Esophagus muscularis mucosa (tissue), 4 donors: ENCODE measurements around the gene ADAMTS17. TPM values are rescaled to one million over a fixed set of nuclear protein-coding genes. Genes with fewer than 3 reads are reported as not detected.
A peak's percentile ranks its signal among the peaks of the same experiment; 100 is the strongest.

Experiments used
- DNase-seq: peaks from one replicate; pipeline ENCODE4 v3.0.0-alpha.2; 2017; ENCODE audit errors: extremely low spot score
- H3K27ac ChIP-seq, 4 donors: fragments of 200-600 bp; sonication (generic); replicated peaks in 1 of 4; 1 replicate in 3 of 4; 2 replicates in 1 of 4; pipeline ENCODE4 v1.5.1; 2016 to 2019; ENCODE audit warnings: mild to moderate bottlenecking in 1 of 4
- H3K27me3 ChIP-seq, 4 donors: fragments of 200-600 bp; sonication (generic); one replicate each; pipeline versions ENCODE4 v1.5.1 to v1.6.0; 2016 to 2019
- H3K36me3 ChIP-seq, 4 donors: fragments of 200-600 bp; sonication (generic); one replicate each; pipeline ENCODE4 v1.5.1; 2016 to 2019
- H3K4me1 ChIP-seq, 4 donors: fragments of 200-600 bp; sonication (generic); one replicate each; pipeline ENCODE4 v1.5.1; 2016 to 2019
- H3K4me3 ChIP-seq, 4 donors: fragments of 200-600 bp; sonication (generic); 1 replicate in 2 of 4; 2 replicates in 2 of 4; pipeline ENCODE4 v1.5.1; 2016 to 2019; ENCODE audit warnings: mild to moderate bottlenecking in 4 of 4, moderate library complexity in 1 of 4
- H3K9me3 ChIP-seq, 4 donors: fragments of 200-600 bp; sonication (generic); 1 replicate in 3 of 4; 2 replicates in 1 of 4; pipeline ENCODE4 v1.5.1; 2016 to 2019
- CTCF ChIP-seq, 3 experiments: fragments of 200-600 bp in 2 of 3; fragments of 450-650 bp in 1 of 3; sonication (generic) in 2 of 3; IDR thresholded peaks; one replicate each; pipeline ENCODE4 v1.5.1; 2017 to 2019; ENCODE audit warnings: antibody characterized with exemption in 3 of 3, mild to moderate bottlenecking in 2 of 3, moderate library complexity in 1 of 3
- EP300 ChIP-seq: sonication (generic); formaldehyde crosslinking; IDR thresholded peaks from one replicate; pipeline ENCODE4 v1.6.1; 2017; ENCODE audit warnings: antibody characterized with exemption
- POLR2A ChIP-seq: fragments of 450-650 bp; IDR thresholded peaks from one replicate; pipeline ENCODE4 v1.6.1; 2017; ENCODE audit warnings: antibody characterized with exemption, moderate library complexity, mild to moderate bottlenecking, low read depth
- POLR2AphosphoS5 ChIP-seq, 2 donors: sonication (generic); formaldehyde crosslinking; IDR thresholded peaks; one replicate each; pipeline ENCODE4 v1.6.1; 2017; ENCODE audit warnings: antibody characterized with exemption in 2 of 2
- WGBS: methylation state at CpG from one replicate; pipeline ENCODE4 v1.1.5; 2018; 5-methylcytosine and 5-hydroxymethylcytosine counted together
- intact Hi-C: fragments of 100-400 bp; cut with DNase I; formaldehyde crosslinking; loops from one replicate; pipeline ENCODE4 v1.15.1; 2023
- total RNA-seq, 4 donors: library from RNA; depleted of rRNA; stranded (reverse); fragments of >200 nt; gene quantifications; one replicate each; pipeline versions ENCODE4 v1.1.0 to v1.2.1, GENCODE V29; 2016

The ADAMTS17 gene
- total RNA-seq, 4 donors from 2014 or later = 5.3 to 12.0 (median 6.6) TPM

GRCh38 chr15:100169615-100170290, 172.0 kb downstream of the ADAMTS17 start:
- intact Hi-C loops = no loop called here
- no peaks in the 10 kb centered on the region for H3K27me3 ChIP-seq
- H3K4me1 ChIP-seq = peaks cover 19 to 68% (median 61%) of the 10 kb centered on the region in 4 donors
- H3K4me3 ChIP-seq = no peak overlapping the region
- no peaks in the 10 kb centered on the region for H3K36me3 ChIP-seq
- H3K27ac ChIP-seq = peak overlapping the region; percentile 15 to 81 (median 30)
- no peak for DNase-seq
- peaks cover 0 to 26% (median 16%) of the 10 kb centered on the region in 4 donors for H3K9me3 ChIP-seq
- WGBS = 91% methylated on average over 20 of the region's 20 CpGs
- no peak for TF ChIP-seq POLR2AphosphoS5 (IDR thresholded peaks at IDR 0.05)
- TF ChIP-seq CTCF (IDR thresholded peaks at IDR 0.05) = no peak
- TF ChIP-seq POLR2A = no peak
- TF ChIP-seq EP300 = no peak

GRCh38 chr15:100168787-100169186, 173.0 kb downstream of the ADAMTS17 start:
- no peak for DNase-seq
- TF ChIP-seq POLR2A (no peak), POLR2AphosphoS5 (IDR thresholded peaks at IDR 0.05) (no peak), CTCF (IDR thresholded peaks at IDR 0.05) (no peak), EP300 (no peak)
- intact Hi-C loops = no loop called here
- no peaks in the 10 kb centered on the region for H3K27me3 ChIP-seq
- H3K4me3 ChIP-seq = no peak overlapping the region
- H3K36me3 ChIP-seq = no peaks in the 10 kb centered on the region
- 95% methylated on average over 11 of the region's 11 CpGs for WGBS
- peaks cover 11 to 58% (median 53%) of the 10 kb centered on the region in 4 donors for H3K4me1 ChIP-seq
- peak overlapping the region; percentile 75 to 85 (median 82) for H3K27ac ChIP-seq
- H3K9me3 ChIP-seq = peaks cover 0 to 25% (median 16%) of the 10 kb centered on the region in 4 donors

GRCh38 chr15:100167884-100168375, 173.8 kb downstream of the ADAMTS17 start:
- Histone ChIP-seq H3K27me3 (no peaks in the 10 kb centered on the region), H3K9me3 (peaks cover 0 to 16% (median 10%) of the 10 kb centered on the region in 4 donors), H3K4me1 (peaks cover 11 to 51% (median 45%) of the 10 kb centered on the region in 4 donors), H3K4me3 (peak overlapping the region in 1 of 4 donors; percentile 22), H3K36me3 (no peaks in the 10 kb centered on the region), H3K27ac (peak overlapping the region; percentile 75 to 85 (median 82))
- intact Hi-C loops = no loop called here
- TF ChIP-seq POLR2AphosphoS5 (IDR thresholded peaks at IDR 0.05) = peak; percentile 33 to 57
- TF ChIP-seq CTCF (IDR thresholded peaks at IDR 0.05) = no peak
- 60% methylated on average over 10 of the region's 15 CpGs for WGBS
- DNase-seq = no peak

GRCh38 chr15:100166313-100166712, 175.5 kb downstream of the ADAMTS17 start:
- H3K36me3 ChIP-seq = no peaks in the 10 kb centered on the region
- peaks cover 11 to 47% (median 44%) of the 10 kb centered on the region in 4 donors for H3K4me1 ChIP-seq
- intact Hi-C loops = no loop called here
- DNase-seq = no peak
- no peak overlapping the region for H3K27ac ChIP-seq
- no peak overlapping the region for H3K4me3 ChIP-seq
- peaks cover 0 to under 1% (median 0%) of the 10 kb centered on the region in 4 donors for H3K9me3 ChIP-seq
- H3K27me3 ChIP-seq = no peaks in the 10 kb centered on the region
- WGBS = 85% methylated on average over 1 of the region's 1 CpG
- no peak for TF ChIP-seq POLR2A
- no peak for TF ChIP-seq EP300
- TF ChIP-seq CTCF (IDR thresholded peaks at IDR 0.05) = no peak
- TF ChIP-seq POLR2AphosphoS5 (IDR thresholded peaks at IDR 0.05) = no peak
